K562 (cell line): ENCODE measurements around the gene SETD5. TPM values are rescaled to one million over a fixed set of nuclear protein-coding genes. Genes with fewer than 3 reads are reported as not detected.

Source experiments
- ATAC-seq: fragments of 200-7000 bp; cut with Tn5 transposase; 3 replicates; pipeline ENCODE4 v1.9.1; 2020; ENCODE audit warnings: moderate library complexity
- BruUV-seq: library from RNA; stranded (reverse); fragments of 400-500 nt; replicated peaks from 2 replicates; lab custom pipeline; 2021; lab: Mats Ljungman, UMichigan
- CTCF ChIA-PET: fragments of 300-600 bp; formaldehyde crosslinking; extraction: SDS; loops from one replicate; lab custom pipeline; 2021; ENCODE audit warnings: low intra/inter-chr PET ratio; lab: Yijun Ruan, JAX
- POLR2A ChIA-PET: fragments of 300-600, 350-650 bp; sonication (Branson Sonifier 250); formaldehyde crosslinking; extraction: SDS; loops from one replicate; lab custom pipeline; 2021; ENCODE audit warnings: antibody characterized with exemption, inconsistent platforms; lab: Yijun Ruan, JAX
- DNase-seq, 4 experiments: peaks; one replicate each; pipeline versions ENCODE4 v3.0.0 to v3.0.0-alpha.2; 2011 to 2018; ENCODE audit warnings: low spot score in 3 of 4, mixed read lengths in 3 of 4; ENCODE audit errors: extremely low read depth in 1 of 4
- FAIRE-seq: peaks from 2 replicates; lab custom pipeline; 2011; peaks lifted over from hg19 to GRCh38; lab: Jason Lieb, UNC
- H2AFZ ChIP-seq: 2 replicates; pipeline ENCODE4 v1.6.0; 2011; ENCODE audit warnings: low read depth, low read length, control low read depth, inconsistent platforms
- H3K27ac ChIP-seq: fragments of 200-600 bp; 3 replicates; pipeline ENCODE4 v1.8.0; 2011; ENCODE audit warnings: low read depth, mild to moderate bottlenecking, control low read depth, inconsistent platforms, low read length, moderate library complexity, mixed read lengths; ENCODE audit errors: extremely low read depth
- H3K27me3 ChIP-seq, 2 experiments: fragments of 300-600 bp in 1 of 2; 2 replicates in 1 of 2; 3 replicates in 1 of 2; pipeline versions ENCODE4 v1.6.0 to v1.8.0; 2011; ENCODE audit warnings: inconsistent platforms in 2 of 2, low read length in 2 of 2, mild to moderate bottlenecking in 1 of 2, mixed read lengths in 1 of 2, moderate library complexity in 1 of 2; ENCODE audit not compliant: control insufficient read depth in 2 of 2, insufficient read depth in 2 of 2
- H3K36me3 ChIP-seq: fragments of 300-600 bp; 3 replicates; pipeline ENCODE4 v1.8.0; 2011; ENCODE audit warnings: mild to moderate bottlenecking, low read length, inconsistent platforms; ENCODE audit not compliant: control insufficient read depth, insufficient read depth
- H3K4me1 ChIP-seq, 2 experiments: fragments of 200-600 bp in 1 of 2; replicated peaks in 1 of 2; 2 replicates in 1 of 2; 3 replicates in 1 of 2; pipeline versions ENCODE4 v1.5.1 to v1.8.0; 2011; ENCODE audit warnings: inconsistent platforms in 2 of 2, low read length in 2 of 2, mild to moderate bottlenecking in 1 of 2, mixed read lengths in 1 of 2, moderate library complexity in 1 of 2; ENCODE audit not compliant: control insufficient read depth in 2 of 2, insufficient read depth in 2 of 2
- H3K4me2 ChIP-seq: 2 replicates; pipeline ENCODE4 v1.6.1; 2011; ENCODE audit warnings: low read length, control low read depth, inconsistent platforms, mixed read lengths; ENCODE audit not compliant: insufficient read depth
- H3K4me3 ChIP-seq: fragments of 200-600 bp; sonication (generic), shearing (Covaris generic); 2 replicates; pipeline ENCODE4 v1.5.1; 2016; ENCODE audit warnings: control low read depth, inconsistent platforms
- H3K79me2 ChIP-seq: fragments of 200-600 bp; 3 replicates; pipeline ENCODE4 v1.8.0; 2011; ENCODE audit warnings: low read length, inconsistent platforms; ENCODE audit not compliant: control insufficient read depth, insufficient read depth
- H3K9ac ChIP-seq, 2 experiments: 2 replicates each; pipeline versions ENCODE4 v1.6.0 to v1.6.1; 2011; ENCODE audit warnings: low read depth in 2 of 2, low read length in 2 of 2, control low read depth in 1 of 2, inconsistent platforms in 1 of 2, mild to moderate bottlenecking in 1 of 2, mixed read lengths in 1 of 2; ENCODE audit not compliant: insufficient read depth in 1 of 2
- H3K9me1 ChIP-seq: one replicate; pipeline ENCODE4 v1.6.0; 2011; ENCODE audit warnings: inconsistent platforms, mild to moderate bottlenecking, low read length, moderate library complexity; ENCODE audit not compliant: control insufficient read depth, insufficient read depth
- H3K9me3 ChIP-seq: replicated peaks from 2 replicates; pipeline ENCODE4 v1.5.1; 2011; ENCODE audit warnings: low read depth, low read length, inconsistent platforms; ENCODE audit not compliant: control insufficient read depth, insufficient read depth
- H4K20me1 ChIP-seq: replicated peaks from 2 replicates; pipeline ENCODE4 v1.6.1; 2011; ENCODE audit warnings: low read length, inconsistent platforms, mixed read lengths; ENCODE audit not compliant: control insufficient read depth, insufficient read depth
- HCFC1 ChIP-seq: IDR thresholded peaks from 2 replicates; pipeline ENCODE4 v1.6.1; 2012; ENCODE audit warnings: low read depth, low read length, improper control_type of control experiment
- HMGN3 ChIP-seq: IDR thresholded peaks from 2 replicates; pipeline ENCODE4 v1.6.1; 2011; ENCODE audit warnings: borderline replicate concordance, low read depth, mild to moderate bottlenecking, mixed read lengths, low read length; ENCODE audit not compliant: insufficient read length; ENCODE audit errors: extremely low read depth
- LEF1 ChIP-seq: fragments of 450-650 bp; IDR thresholded peaks from 2 replicates; pipeline ENCODE4 v1.6.1; 2016; ENCODE audit warnings: mild to moderate bottlenecking
- MIER1 ChIP-seq: fragments of 450-650 bp; IDR thresholded peaks from 2 replicates; pipeline ENCODE4 v1.6.1; 2016; ENCODE audit warnings: antibody characterized with exemption, mild to moderate bottlenecking, low read depth
- PML ChIP-seq: IDR thresholded peaks from 2 replicates; pipeline ENCODE4 v1.6.1; 2012; ENCODE audit warnings: low read length, inconsistent platforms
- SREBF2 ChIP-seq: sonication (generic); formaldehyde crosslinking; IDR thresholded peaks from 2 replicates; pipeline ENCODE4 v1.4.0; 2020; ENCODE audit warnings: mild to moderate bottlenecking, missing genetic modification reagents
- TFAM ChIP-seq: fragments of 250-450 bp; sonication (Bioruptor Pico); conservative IDR thresholded peaks from 2 replicates; pipeline ENCODE4 v1.5.0; 2021; ENCODE audit warnings: mild to moderate bottlenecking, moderate library complexity
- TRIM28 ChIP-seq: fragments of 450-650 bp; IDR thresholded peaks from 2 replicates; pipeline ENCODE4 v1.6.1; 2017
- ZNF766 ChIP-seq: fragments of 200-800 bp; sonication (Bioruptor generic); conservative IDR thresholded peaks from 2 replicates; pipeline ENCODE4 v1.6.1; 2016; ENCODE audit warnings: missing genetic modification characterization, missing compliant biosample characterization
- WGBS: fragments of 100-300 bp; shearing (Covaris generic); methylation state at CpG from one replicate; pipeline ENCODE4 v1.1.6; 2016; ENCODE audit warnings: low coverage, mixed read lengths; ENCODE audit not compliant: insufficient coverage; ENCODE audit errors: missing lambda C conversion rate; 5-methylcytosine and 5-hydroxymethylcytosine counted together
- in situ Hi-C: fragments of 300-500 bp; cut with MboI; formaldehyde crosslinking; loops from 4 replicates; pipeline ENCODE4 v1.15.0; 2018; ENCODE audit warnings: inconsistent platforms, mixed read lengths
- intact Hi-C: fragments of 100-400 bp; cut with micrococcal nuclease; formaldehyde crosslinking; loops from 2 replicates; pipeline ENCODE4 v1.14.2; 2022
- polyA plus RNA-seq, 8 experiments: library from polyadenylated mRNA; depleted of rRNA in 4 of 8; stranded (reverse) in 5 of 8; unstranded in 3 of 8; fragments of >200 nt; fragmentation: Nextera tagmentation in 2 of 8; fragmentation: Illumina TruSeq in 1 of 8; extraction: Ambion mirVana in 2 of 8; extraction: Trizol in 1 of 8; gene quantifications; 2 replicates each; pipeline versions ENCODE4 v1.2.1 to v1.2.3, GENCODE V29; 2011 to 2014; ENCODE audit warnings: inconsistent platforms in 1 of 8, missing spikeins in 1 of 8
- total RNA-seq, 7 experiments: library from RNA; depleted of rRNA in 6 of 7; stranded (reverse); fragments of >200 nt in 6 of 7; fragmentation: Illumina TruSeq in 2 of 7; extraction: Trizol in 2 of 7; gene quantifications; 2 replicates each; pipeline versions ENCODE4 v1.2.1 to v1.2.3, GENCODE V29; 2011 to 2021; ENCODE audit warnings: low replicate concordance in 1 of 7
- TF ChIP-seq, protein P1 (sequence below): fragments of 250-450 bp; sonication (Bioruptor Pico); IDR thresholded peaks from 2 replicates; pipeline ENCODE4 v1.8.0; 2022; ENCODE audit warnings: moderate library complexity, mild to moderate bottlenecking, inconsistent platforms
- TF ChIP-seq, protein P2 (sequence below): sonication (generic); formaldehyde crosslinking; IDR thresholded peaks from 2 replicates; pipeline ENCODE4 v1.8.0; 2022; ENCODE audit warnings: mild to moderate bottlenecking, low read depth, missing genetic modification reagents
- TF ChIP-seq, protein P3 (sequence below): fragments of 250-450 bp; sonication (Bioruptor Pico); IDR thresholded peaks from 2 replicates; pipeline ENCODE4 v1.5.0; 2021; ENCODE audit warnings: mild to moderate bottlenecking, borderline replicate concordance
- TF ChIP-seq, protein P4 (sequence below): fragments of 450-650 bp; formaldehyde crosslinking; IDR thresholded peaks from 2 replicates; pipeline ENCODE4 v1.4.0; 2020; ENCODE audit warnings: mild to moderate bottlenecking, moderate library complexity

The SETD5 gene
- total and polyA plus RNA-seq, 9 of the 15 experiments (the other 6 are each of a cell fraction or from before 2014, with no cell fraction given): 20.8 to 135 (median 87.2) TPM

DNA sequence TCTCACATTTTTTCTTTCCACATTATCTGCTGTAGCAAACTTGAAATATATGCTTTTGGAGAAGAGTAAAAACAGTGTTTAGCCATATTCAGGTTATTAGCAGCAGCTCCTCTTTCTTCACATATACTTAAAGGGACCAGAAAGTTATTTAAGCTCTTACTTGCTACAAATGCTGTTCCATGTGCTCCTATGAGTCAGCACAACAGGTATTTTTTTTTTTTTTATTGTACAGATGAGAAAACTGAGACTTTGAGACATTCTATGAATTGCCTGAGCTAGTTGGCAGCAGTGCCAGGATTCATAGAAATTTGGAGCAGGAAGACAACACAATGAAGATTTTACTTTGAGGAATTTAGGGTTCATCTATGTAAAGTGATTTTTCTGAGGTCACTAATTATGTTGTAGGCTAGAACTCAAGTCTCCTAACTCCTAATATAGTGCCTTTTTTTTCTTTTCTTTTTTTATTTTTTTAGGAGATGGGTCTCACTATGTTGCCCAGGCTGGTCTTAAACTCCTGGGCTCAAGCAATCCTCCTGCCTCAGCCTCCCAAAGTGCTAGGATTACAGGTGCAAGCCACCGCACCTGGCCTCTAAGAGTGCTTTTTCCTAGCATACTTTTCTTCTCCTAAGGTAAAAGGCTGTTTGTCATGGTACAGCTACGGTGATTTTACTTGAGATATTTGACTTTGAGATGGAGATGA lies 23.6 kb downstream of the SETD5 start (continued):
- TF ChIP-seq, protein P1, sequence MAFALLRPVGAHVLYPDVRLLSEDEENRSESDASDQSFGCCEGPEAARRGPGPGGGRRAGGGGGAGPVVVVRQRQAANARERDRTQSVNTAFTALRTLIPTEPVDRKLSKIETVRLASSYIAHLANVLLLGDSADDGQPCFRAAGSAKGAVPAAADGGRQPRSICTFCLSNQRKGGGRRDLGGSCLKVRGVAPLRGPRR (CRISPR knock-in tag): no peak
- TF ChIP-seq, protein P2, sequence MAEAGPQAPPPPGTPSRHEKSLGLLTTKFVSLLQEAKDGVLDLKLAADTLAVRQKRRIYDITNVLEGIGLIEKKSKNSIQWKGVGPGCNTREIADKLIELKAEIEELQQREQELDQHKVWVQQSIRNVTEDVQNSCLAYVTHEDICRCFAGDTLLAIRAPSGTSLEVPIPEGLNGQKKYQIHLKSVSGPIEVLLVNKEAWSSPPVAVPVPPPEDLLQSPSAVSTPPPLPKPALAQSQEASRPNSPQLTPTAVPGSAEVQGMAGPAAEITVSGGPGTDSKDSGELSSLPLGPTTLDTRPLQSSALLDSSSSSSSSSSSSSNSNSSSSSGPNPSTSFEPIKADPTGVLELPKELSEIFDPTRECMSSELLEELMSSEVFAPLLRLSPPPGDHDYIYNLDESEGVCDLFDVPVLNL: no peak
- TF ChIP-seq MIER1: no peak
- TF ChIP-seq TFAM (CRISPR knock-in tag): no peak

DNA sequence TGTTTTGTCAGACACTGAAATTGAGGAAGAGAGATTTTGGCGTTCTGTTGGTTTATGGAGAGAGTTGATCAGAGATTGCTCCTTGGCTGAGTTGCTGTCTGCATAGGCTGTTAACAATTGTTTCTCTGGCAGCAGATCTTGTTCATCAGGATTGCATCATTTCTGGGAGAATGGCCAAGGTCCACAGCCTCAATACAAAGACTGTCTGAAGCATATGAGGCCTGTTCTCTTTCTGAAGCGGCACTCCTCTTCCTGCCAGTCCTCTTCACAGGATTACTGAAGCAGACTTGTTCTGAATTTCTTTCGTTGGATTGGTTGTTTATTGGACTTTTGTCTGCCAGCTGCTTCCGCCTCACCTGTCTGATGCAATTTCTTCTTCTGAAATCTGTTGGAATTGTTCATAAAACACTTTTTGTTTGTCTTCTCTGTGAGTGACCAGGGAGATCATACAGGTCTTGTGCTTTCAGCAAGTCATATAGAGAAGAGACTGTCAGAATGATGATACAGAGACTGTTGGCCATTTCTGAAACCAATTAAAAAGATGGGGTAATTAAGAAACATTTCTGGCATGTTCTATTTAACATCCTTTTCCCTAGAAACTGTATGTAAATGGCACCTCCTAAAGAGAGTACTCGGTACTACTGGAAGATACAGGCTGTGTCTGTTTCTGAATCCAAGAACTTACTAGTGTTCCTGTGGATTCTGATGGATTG lies 25.5 kb downstream of the SETD5 start:
- intact Hi-C loops: loop anchor here (1.0 to 5.0 kb wide), 4 partner anchors 27 to 70 kb away; partner anchors contain the start of gene THUMPD3
- Histone ChIP-seq H3K9me1 (no peaks in the 10 kb centered on the region), H3K27me3 (no peaks in the 10 kb centered on the region), H3K27ac (peak overlapping the region; percentile 77), H3K79me2 (peaks cover 95% of the 10 kb centered on the region), H3K4me2 (peak overlapping the region; percentile 45; the same call in 1 of the 2 replicates), H4K20me1 (peaks cover 8% of the 10 kb centered on the region; the same call in 1 of the 2 replicates), H3K4me1 (peaks cover 0 to 21% of the 10 kb centered on the region in 2 experiments; a peak in 3 of 5 replicates), H2AFZ (no peak overlapping the region), H3K4me3 (no peak overlapping the region), H3K9me3 (no peaks in the 10 kb centered on the region), H3K36me3 (peaks cover 66% of the 10 kb centered on the region), H3K9ac (peak overlapping the region in 1 of 2 experiments; percentile 53; a peak in 3 of 4 replicates)
- FAIRE-seq (peak; percentile 97), DNase-seq (peak; percentile 53 to 91 (median 66)), ATAC-seq (peak; percentile 92)
- ChIA-PET CTCF (interaction anchor here (0.7 to 3.0 kb wide), 5 partner anchors 20 to 452 kb away, joined by 3 to 34 read pairs (median 5); no protein-coding TSS in a partner anchor), POLR2A (interaction anchor here (1.2 to 8.1 kb wide), 3 partner anchors 20 to 70 kb away, joined by 3 to 150 read pairs (median 7); partner anchors contain the start of gene SETD5)
- in situ Hi-C loops: no loop called here
- no TSS peak for BruUV-seq
- WGBS: 14% methylated on average over 5 of the region's 5 CpGs
- peak; percentile 49; the same call in 1 of the 2 replicates for TF ChIP-seq TRIM28
- TF ChIP-seq HCFC1: peak; percentile 41; the same call in 1 of the 2 replicates
- TF ChIP-seq ZNF766 (CRISPR knock-in tag): peak; percentile 78; the same call in 1 of the 2 replicates
- peak; percentile 31; the same call in 1 of the 2 replicates for TF ChIP-seq PML
- TF ChIP-seq, protein P3, sequence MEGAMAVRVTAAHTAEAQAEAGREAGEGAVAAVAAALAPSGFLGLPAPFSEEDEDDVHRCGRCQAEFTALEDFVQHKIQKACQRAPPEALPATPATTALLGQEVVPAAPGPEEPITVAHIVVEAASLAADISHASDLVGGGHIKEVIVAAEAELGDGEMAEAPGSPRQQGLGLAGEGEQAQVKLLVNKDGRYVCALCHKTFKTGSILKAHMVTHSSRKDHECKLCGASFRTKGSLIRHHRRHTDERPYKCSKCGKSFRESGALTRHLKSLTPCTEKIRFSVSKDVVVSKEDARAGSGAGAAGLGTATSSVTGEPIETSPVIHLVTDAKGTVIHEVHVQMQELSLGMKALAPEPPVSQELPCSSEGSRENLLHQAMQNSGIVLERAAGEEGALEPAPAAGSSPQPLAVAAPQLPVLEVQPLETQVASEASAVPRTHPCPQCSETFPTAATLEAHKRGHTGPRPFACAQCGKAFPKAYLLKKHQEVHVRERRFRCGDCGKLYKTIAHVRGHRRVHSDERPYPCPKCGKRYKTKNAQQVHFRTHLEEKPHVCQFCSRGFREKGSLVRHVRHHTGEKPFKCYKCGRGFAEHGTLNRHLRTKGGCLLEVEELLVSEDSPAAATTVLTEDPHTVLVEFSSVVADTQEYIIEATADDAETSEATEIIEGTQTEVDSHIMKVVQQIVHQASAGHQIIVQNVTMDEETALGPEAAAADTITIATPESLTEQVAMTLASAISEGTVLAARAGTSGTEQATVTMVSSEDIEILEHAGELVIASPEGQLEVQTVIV (CRISPR knock-in tag): no peak
- TF ChIP-seq LEF1: peak; percentile 60; the same call in 1 of the 2 replicates
- no peak for TF ChIP-seq HMGN3
- no peak for TF ChIP-seq SREBF2
- TF ChIP-seq, protein P4, sequence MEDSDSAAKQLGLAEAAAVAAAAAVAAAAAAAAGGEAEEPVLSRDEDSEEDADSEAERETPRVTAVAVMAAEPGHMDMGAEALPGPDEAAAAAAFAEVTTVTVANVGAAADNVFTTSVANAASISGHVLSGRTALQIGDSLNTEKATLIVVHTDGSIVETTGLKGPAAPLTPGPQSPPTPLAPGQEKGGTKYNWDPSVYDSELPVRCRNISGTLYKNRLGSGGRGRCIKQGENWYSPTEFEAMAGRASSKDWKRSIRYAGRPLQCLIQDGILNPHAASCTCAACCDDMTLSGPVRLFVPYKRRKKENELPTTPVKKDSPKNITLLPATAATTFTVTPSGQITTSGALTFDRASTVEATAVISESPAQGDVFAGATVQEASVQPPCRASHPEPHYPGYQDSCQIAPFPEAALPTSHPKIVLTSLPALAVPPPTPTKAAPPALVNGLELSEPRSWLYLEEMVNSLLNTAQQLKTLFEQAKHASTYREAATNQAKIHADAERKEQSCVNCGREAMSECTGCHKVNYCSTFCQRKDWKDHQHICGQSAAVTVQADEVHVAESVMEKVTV: peak; percentile 80
